ENCODE results near the gene FAM163B.

- TF ChIP-seq CTCF (IDR thresholded peaks at IDR 0.05; ENCODE audit: poor library complexity), result no peak
- no peak for TF ChIP-seq EZH2phosphoT487 (IDR thresholded peaks at IDR 0.05; ENCODE audit: low read depth, severe bottlenecking, unreplicated experiment)
- TF ChIP-seq EZH2 (IDR thresholded peaks at IDR 0.05; ENCODE audit: borderline replicate concordance), result no peak
Observed at GRCh38 chr9:133578524-133579441, 30.4 kb downstream of the FAM163B start.

All from hepatocyte (in vitro differentiated cells).